Measurements from ENCODE around the gene ATOSB.

GRCh38 chr9:35158501-35159280, 43.0 kb upstream of the ATOSB start:
- TF ChIP-seq FOXM1 (IDR thresholded peaks at IDR 0.05; ENCODE audit: borderline replicate concordance) (no peak), NFRKB (IDR thresholded peaks at IDR 0.05) (no peak), PKNOX1 (IDR thresholded peaks at IDR 0.05) (no peak)
